Inferior parietal cortex (tissue), 1 donor: Measurements from ENCODE around the gene GRIN1.
"Not testable (repeated sequence)": the region's sequence is repeated elsewhere in the genome, so short reads cannot be mapped to it uniquely, and the experiment has no call there.

Experiments used
- DNase-seq: peaks from one replicate; pipeline ENCODE4 v3.0.0-alpha.2; 2016; ENCODE audit errors: extremely low spot score

Gene GRIN1

DNA sequence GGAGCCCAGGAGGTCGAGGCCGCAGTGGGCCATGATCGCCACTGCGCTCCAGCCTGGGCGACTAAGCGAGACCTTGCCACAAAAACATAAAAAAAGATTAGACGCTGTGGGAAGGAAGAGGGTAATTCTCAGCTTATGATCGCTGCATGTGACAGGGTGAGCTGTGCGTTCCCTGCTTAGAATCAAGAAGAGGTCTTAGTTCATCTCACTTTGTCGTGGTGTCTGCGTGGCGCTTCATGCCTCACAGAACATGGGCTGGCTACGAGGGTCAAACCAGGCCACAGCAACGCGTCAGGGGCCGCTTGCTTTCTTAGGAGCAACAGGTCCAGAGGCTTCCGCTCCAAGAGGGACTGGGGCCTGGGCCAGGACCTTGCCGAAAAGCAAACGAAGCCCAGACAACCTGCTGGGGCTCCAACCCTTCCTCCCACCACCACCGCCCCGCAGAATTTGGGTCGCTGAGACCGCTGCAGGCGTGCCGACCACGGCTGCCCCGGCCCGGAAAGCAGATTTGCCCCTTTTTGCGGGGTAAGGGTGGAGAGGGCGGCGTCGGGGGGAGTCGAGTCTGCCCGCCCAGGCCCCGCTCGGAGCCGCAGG lies 10.0 kb upstream of the GRIN1 start:
- DNase-seq: no peak

DNA sequence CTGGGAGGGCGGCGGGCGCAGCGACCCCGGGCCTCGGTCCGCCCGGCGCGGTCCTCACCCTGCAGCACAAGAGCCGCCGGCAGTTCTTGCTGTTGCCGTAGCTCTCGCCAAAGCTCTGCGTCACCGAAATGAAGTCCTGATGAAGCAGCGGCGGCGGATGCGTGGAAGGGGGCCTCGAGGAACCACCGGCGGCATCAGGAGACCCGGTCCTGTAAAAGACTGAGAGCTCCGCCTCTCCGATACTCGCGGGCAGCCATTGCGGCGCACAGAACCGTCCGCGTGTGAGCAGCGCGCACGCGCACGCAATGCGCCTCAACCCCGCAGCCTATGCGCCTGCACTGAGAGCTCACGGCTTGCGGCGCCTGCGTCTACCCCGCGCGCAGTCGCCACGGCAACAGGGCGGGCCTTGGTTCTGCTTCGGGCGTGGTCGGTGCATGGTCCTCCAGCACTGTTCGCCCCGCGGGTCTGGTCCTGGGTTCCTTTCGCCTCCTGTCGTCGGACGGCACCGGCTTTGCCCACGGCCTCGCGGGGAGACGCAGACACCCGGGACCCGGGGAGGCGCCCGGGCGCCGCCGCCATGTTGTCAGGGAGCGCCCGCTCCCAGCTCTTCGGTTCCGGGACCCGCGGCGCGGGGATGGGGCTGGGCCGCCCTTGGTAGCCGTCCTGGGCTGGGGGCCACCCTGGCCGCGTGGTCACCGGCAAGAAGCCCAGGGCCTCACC lies 9.3 kb upstream of the GRIN1 start:
- DNase-seq: peak; percentile 85

DNA sequence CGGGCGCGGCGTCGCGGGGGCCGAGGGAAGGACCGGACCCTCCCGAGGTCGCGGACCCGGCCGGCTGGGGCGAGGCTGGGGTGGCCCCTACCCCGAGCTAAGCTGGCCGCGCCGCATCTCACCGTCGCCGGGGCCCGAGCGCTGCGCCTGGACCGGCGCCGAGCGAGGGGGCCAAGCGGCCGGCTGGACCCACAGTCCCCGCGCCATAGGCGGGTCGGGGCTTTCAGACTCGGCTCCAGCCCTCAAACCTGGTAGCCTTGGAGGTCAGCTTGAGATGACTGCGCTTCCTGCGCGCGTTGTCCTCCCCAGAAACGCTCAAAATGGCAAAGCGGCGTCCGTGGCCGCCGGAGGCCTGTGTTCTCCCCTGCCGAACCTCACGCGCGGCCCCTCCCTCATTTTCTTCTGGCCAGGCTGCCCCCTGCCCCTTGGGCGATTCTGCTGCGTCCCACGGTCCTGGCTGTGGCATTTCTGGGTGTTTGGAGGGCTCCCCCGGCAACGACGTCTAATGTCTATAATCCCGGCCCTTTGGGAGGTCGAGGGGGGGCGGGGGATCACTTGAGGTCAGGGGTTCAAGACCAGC lies 8.7 kb upstream of the GRIN1 start:
- no peak for DNase-seq

DNA sequence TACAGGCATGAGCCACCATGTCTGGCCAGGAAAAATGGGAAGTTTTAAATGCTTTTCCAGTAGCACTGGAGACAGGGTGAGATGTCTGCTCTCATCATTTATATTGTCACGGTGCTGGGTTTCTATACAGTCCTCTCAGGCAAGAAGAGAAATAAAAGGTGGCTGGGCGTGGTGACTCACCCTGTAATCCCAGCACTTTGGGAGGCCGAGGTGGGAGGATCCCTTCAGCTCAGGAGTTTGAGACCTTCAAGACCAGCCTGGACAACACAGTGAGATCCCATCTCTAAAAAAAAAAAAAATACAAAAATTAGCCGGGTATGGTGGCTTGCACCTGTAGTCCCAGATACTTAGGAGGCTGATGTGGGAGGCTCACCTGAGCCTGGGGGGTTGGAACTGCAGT lies 4.8 kb upstream of the GRIN1 start:
- DNase-seq: no peak

DNA sequence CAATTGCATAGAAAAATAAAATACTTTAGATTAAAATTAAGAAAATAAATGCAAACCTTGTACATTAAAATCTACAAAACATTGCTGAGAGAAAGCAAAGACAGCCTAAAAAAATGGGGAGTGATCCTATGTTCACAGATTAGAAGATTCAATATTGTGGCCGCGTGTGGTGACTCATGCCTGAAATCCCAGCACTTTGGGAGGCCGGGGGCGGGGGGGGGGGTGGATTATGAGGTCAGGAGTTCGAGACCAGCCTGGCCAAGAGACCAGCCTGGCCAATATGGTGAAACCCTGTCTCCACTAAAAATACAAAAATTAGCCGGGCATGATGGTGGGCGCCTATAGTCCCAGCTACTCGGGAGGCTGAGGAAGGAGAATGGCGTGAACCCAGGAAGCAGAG lies 3.8 kb upstream of the GRIN1 start:
- DNase-seq: not testable (repeated sequence)

DNA sequence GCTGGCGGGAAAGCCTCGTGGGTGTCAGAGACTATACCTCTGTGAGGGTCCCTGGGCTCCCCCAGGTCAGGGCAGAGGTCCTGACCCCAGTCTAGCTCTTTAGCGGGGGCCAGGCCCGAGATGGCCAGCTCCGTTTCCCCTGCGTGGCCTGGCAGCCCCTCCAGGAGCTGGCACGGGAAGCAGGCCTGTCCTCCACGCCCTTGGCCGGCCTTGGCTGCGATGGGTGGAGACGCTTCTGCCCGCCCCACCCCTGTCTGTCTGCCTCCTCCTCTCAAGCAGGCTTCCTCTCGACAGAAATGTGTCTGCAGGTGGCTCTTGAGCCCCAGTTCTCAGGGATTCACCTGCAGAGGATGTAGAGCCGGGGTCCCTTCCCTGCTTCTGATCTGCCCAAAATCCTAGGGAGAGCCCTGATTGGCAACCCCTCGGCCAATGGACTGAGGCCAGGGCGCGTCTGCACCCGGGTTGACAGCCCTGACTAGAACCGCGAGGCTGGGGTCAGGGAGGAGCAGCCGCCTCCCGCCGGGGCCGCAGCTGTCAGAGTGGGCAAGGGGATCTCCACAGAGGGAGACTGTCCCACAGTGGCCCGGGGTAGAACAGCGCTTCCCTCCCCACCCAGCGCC lies 2.6 kb upstream of the GRIN1 start:
- no peak for DNase-seq

DNA sequence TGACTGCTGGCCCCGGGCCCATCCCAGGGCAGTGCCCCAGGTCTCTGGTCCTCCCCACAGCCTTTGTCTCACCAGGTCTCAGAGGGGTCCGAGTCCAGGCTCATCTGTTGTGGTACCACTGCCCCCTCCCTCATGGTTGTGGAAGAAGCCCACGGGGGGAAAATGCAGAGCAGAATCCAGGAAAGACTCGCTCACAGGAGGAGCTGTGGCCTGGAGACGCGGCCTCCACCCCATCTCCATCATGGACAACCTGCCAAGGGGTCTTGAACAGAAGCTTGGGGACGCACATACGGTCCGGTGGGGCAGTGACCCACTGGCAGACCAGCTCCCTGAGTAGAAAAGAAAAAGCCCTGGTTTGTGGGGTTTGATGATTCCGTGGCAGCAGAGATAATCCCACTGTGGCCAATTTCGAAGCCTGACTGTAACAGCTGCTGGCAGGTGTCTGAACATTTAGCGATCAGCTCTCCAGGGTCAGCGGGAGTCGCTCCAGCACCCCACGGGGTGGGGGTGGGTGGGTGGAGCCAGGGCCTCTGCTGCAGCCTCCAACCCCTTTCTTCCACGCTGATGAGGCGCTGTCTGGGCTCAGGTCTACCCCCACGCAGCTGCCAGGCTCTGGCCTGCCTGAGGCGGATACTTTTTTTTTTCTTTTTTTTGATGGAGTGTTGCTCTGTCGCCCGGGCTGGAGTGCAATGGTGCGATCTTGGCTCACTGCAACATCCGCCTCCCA lies 1.9 kb upstream of the GRIN1 start:
- no peak for DNase-seq

DNA sequence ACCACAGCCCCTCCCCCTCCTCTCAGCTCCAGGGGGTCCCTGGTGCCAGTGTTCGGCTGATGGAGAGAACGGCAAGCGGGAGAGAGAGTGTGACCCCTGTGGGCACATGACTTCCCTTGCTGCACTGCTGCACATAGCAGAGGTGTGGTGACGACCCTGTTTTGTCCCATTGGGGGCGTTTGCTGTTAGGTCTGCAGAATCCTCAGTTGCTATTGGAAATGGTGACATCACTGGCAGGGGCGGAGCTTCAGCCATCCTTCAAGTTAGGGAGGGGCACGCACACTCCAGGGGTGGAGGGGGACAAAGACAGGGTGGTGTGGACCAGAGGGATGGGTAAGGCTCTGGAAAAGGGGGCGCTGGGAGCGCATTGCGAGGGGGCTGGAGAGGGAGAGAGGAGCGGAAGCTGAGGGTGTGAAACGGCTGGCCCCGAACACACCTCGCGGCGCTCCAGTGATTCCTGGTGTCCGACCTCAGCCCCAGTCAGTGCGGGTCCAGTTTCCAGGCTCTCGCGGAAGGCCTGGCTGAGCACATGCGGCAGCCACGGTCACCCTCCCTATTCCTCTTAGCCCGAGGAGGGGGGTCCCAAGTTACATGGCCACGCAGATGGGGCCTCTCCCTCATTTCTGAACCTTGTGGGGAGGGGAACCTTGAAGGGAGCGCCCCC lies 764 bp upstream of the GRIN1 start:
- DNase-seq: peak; percentile 64

DNA sequence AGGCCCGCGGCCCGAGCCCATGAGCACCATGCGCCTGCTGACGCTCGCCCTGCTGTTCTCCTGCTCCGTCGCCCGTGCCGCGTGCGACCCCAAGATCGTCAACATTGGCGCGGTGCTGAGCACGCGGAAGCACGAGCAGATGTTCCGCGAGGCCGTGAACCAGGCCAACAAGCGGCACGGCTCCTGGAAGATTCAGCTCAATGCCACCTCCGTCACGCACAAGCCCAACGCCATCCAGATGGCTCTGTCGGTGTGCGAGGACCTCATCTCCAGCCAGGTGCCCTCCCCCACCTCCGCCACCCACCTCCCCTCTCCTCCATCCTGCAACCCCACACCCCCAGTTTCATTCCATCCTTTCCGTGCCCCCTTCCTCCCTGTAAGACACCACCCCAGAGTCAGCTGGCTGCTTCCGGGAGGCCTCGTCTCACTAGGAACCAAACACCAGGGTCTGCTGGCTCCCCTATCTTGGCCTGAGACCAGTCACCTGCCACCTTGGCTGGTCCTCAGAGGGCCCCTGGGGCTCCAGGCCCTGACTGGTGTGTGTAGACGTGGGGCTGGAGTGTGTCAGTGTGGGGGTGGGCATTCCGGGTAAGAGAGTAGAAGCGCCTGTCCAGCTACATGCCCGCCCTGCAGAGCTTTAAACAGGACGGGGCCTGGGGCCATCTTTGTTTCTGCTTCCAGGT lies 655 bp downstream of the GRIN1 start:
- no peak for DNase-seq

DNA sequence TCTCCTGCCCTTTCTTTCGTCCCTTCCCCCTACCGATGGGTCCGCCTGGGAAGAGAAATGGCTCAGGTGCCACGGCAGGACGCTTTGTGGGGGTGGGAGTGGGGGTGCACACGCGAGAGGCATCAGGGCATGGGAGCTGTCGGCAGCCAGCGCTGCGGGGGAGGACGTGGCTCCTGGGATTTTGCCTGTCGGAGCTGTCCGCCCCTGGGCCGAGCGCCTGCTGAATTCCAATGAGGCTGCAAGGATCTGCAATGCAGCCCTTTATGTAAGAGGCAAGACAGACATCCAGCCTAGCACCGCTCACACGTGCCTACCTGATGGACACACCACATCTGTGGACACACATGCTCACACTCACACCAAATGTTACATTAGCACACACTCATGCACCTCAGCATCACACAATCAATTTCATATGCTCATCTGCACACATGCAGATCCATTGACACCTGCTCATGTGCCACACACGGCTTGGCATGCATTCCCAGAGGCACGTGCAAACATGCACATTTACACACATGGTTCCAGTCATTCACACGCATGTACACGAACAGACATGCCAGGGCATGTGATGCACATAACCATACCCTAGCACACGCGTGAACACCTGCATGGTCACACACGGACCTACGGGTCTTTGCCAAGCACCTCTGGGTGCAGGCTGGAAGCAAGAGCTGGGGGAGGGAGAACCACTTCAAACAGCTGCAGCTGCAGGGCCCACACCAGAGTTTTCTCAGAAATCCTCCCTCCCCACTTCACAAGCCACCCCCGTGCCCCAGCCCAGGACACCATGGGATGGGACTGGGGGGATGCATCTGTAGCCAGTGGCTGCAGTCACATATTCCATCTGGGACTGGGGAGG lies 1.4 kb downstream of the GRIN1 start:
- DNase-seq: peak; percentile 47

DNA sequence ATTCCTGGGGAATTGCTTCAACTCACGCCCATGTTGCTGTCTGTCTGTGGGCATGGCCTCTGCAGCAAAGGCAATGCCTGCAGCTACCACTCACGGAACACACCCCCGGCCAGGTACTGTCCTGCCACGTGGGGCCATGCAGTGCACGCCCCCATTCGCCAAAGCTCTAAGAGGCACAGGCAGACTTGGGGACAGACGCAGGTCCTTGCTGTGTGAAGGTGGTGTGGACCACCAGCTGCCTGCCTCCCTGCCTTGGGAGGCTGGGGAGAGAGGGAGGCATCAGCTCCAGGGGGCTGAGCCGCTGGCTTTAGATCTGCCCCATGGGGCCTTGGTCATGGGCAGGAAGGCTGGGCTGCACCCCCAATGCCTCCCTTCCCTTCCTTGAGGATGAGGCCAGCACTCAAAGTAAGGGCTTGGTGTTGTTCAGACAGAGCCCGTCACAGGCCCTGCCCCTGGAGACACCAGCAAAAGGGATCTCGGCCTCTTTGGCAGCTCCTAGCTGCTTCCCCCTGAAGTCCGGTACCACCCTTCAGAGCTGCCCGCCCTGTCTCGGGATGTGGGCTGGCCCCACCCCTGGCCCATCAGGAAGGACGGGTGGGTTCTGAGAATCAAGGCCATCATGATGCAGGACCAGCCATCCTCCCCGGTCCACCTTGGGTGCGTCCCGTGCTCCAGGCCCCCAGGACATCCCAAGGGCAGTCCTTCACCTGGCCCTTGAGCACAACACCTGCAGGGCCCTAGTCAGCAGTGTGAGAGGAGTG lies 2.3 kb downstream of the GRIN1 start:
- DNase-seq: no peak

DNA sequence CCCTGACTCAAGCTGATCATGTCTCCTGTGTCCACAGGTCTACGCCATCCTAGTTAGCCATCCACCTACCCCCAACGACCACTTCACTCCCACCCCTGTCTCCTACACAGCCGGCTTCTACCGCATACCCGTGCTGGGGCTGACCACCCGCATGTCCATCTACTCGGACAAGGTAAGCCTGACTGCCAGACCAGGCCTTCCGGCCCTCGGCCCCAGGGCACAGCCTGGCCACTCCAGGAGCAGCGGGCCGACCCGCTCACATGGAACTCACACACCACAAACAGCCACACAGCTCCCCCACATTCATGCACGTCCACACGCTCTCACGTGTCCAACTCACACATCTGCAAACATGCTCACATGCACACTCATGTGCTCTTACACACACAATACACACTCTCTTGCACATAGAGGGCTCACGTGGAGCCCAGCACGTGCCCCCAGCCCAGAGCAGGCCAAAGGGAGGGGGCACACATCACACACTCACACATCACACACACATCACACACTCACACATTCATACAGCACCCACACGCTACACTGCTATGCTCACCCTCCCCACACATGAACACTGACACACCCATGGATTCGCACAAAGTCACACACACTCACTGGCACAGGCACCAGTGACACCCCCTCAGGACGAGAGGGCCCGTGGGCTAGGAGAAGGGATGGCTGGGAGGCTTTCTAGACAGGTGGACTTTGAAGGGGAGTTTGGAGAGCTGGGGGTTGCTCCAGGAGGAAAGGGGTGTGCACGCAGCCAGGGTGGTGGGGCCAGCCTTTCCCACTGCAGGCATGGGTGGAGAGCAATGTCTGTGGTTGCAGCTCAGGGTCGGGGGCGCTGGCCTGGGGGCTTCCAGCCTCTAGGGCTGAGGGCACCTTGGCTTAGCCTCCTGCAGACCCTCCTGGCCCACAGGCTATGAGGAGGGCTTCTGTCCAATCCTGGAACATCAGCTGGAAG lies 3.3 kb downstream of the GRIN1 start:
- DNase-seq: no peak

DNA sequence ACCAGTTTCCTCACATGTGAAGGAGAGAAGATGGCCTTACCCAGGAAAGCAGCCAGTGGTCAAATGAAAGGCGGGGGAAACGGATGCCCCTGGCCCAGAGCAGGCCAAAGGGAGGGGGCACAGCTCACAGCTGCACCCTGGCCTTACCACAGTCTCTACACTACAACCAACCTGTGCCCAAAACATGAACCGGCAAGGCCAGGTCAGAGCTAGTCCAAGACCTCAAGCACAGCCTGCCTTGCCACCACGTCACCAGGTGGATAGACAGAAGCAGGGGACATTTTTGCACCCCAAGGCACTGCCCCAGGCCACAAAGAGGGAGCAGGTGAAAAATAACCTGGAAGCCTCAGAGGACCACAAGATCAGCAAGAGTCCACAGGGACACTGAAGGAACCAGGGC lies 4.5 kb downstream of the GRIN1 start:
- no peak for DNase-seq

DNA sequence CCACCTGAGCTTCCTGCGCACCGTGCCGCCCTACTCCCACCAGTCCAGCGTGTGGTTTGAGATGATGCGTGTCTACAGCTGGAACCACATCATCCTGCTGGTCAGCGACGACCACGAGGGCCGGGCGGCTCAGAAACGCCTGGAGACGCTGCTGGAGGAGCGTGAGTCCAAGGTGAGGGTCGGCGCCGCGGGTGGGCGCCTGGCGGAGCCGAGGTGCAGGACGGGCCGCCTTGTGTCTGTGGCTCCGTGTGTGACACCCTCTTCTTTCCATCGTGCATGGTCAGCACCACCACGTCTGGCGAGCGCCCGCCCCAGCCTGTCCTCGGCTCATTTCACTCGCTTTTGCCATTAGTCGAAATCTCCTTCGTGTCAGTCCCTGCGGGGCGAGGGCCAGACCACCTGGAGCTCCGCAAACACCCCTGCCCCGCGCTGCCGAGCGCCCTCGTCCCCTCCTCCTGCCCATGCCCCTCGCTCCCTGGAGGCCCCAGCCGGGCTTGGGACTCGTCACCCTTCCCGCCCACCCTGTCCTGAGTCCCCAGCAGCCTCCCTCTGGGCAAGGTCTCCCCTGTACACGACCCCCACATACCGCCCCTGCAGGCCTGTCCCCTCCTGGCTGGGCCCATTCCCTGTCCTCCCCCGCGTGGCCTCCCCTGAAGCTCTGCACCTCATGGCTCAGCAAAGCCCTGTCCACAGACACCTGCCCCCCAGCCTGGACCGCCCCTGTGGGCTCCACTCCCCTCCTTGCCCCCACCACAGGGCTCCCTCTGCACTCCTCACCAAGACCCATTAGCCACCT lies 7.0 kb downstream of the GRIN1 start:
- DNase-seq: no peak

DNA sequence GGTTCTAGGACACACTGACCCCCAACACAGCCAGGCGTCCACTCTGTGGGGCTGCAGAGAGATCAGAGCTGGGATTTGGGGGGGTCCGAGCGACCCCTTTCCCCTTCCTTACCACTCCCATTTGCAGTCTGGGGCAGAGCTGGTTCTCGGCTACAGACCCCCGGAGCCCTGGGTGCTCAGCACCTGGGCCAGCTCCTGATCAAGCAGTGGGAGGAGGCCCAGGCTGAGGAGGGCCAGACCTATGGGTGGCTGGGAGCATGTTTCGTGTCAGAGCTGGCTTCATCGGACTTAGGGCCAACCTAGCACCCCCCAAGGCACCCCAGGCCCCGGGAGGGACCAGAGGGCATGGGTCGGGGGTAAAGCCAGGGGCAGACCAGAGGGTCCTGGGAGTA lies 7.6 kb downstream of the GRIN1 start:
- DNase-seq: no peak

DNA sequence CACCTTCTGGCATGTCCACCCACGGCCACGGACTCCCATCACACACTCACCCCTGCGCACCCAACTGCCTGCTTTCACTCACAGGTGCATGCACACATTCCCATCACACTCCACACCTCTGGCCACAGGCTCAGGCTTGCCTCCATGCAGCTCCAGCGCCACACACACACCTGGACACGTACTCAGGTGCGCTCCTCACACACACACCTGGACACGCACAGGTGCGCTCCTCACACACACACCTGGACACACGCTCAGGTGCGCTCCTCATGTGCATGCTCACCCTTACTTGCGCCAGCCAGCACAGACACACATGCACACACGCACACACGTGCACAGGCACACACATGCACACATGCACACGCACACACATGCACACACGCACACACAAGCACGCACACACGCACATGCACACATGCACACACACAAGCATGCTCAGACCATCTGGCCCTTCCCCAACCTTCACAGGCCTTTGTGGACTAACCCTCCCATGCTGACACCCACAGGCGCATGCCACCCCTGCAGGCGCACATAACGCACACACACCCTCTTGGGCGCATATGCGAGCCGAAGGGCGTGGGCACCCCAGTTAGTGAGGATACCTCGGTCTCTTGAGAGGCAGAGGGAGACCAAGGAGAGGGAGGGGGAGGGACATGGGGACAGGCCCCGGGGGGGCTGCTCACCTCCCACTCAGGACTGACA lies 8.3 kb downstream of the GRIN1 start:
- no peak for DNase-seq

DNA sequence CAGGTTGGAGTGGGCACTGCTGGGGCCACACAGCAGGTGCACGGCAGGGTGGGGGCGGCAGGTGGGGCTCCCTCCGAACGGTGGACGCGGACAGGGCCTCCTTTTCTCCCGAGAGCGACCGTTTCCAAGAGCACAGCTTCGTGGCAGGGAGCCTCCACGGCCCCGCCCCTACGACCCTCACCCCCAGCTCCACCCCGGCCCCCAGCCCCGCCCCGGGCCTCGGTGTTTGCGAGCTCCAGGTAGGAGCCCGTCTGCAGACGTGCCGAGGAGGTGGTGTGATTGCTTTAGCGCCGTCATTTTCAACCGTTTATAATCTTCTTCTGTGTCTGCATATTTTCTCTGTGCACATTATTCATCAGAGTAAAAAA lies 8.8 kb downstream of the GRIN1 start:
- no peak for DNase-seq
